Measurements from ENCODE around the gene MEIS2.

The MEIS2 gene

DNA sequence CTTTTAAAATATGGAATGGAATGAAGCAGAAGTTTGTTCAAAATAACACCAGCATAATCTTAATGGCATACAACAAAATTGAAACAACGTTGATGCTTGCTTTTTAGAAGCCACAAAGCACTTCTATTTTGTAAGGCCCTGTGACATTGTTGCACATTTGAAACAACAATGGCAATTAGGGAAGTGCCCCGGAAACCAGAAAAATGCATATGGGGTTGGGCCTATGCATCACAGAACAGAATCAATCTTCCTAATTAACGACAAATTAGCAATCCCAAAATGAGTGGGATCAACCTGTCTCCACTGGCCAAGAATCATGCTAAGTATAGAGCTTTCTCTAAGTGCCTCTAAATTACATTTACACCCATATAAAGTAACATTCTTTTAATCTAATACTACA, 168.9 kb downstream of the MEIS2 start:
- TF ChIP-seq, protein P1, sequence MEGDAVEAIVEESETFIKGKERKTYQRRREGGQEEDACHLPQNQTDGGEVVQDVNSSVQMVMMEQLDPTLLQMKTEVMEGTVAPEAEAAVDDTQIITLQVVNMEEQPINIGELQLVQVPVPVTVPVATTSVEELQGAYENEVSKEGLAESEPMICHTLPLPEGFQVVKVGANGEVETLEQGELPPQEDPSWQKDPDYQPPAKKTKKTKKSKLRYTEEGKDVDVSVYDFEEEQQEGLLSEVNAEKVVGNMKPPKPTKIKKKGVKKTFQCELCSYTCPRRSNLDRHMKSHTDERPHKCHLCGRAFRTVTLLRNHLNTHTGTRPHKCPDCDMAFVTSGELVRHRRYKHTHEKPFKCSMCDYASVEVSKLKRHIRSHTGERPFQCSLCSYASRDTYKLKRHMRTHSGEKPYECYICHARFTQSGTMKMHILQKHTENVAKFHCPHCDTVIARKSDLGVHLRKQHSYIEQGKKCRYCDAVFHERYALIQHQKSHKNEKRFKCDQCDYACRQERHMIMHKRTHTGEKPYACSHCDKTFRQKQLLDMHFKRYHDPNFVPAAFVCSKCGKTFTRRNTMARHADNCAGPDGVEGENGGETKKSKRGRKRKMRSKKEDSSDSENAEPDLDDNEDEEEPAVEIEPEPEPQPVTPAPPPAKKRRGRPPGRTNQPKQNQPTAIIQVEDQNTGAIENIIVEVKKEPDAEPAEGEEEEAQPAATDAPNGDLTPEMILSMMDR (conservative IDR thresholded peaks at IDR 0.05; ENCODE audit: low read length): no peak
- no peak overlapping the region for H3K4me3 ChIP-seq (ENCODE audit: low read length)
- no peak for DNase-seq (ENCODE audit: low read depth)

DNA sequence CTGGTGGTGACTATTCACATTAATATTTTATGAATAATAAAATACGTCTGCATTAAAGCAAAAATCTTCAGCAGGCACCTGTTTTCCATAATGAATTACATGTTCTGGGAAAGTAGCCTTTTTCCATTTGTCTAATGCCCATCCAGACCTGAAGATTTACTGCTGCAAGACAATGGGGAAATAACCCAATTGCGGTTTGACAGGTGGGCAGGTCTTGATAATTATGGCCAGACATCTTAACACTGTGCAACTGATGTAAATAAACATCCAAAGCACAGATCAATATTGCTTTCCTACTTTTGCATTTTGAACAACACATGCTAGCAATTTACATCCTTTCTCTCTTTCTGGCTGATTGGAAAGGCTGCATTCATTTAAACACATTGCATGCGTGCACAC, 173.9 kb downstream of the MEIS2 start:
- TF ChIP-seq, protein P1 (conservative IDR thresholded peaks at IDR 0.05; ENCODE audit: low read length): no peak
- no peak overlapping the region for H3K4me3 ChIP-seq (ENCODE audit: low read length)
- no peak for DNase-seq (ENCODE audit: low read depth)

DNA sequence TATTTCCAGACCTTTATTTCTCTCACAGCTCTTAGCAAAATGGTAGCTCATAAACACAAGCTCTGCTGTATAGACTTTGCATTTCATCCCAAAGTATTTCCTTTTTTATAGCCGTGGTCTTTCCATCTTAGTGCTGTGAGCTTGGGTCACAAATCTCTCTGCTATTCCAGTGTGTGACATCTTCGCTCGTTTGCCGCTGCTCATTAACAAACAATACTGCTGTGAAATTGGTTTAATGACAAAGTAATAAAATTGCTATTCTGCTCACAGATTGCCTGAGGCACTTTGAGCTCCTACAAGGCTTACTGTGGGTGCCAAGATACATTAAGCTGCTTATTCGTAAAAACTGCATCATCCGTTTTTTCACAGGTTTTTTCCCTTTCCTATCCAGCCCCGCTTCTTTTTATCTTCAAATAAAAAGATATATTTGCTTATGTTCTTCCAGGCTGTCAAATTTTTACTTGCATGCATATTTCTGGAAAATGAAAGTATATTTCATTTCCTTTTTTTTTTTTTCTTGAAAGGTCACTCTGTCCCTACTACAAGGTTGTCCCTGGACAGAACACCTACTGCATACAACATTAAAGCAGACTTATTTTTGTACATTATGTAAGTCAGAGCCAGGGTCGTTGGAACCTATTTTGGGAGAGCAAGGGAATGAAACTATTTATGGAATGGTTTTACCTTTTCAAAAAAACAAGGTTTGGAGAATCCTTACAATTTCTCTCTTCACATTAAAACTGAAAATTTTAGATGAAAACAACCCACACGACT, 174.5 kb downstream of the MEIS2 start:
- TF ChIP-seq, protein P1 (conservative IDR thresholded peaks at IDR 0.05; ENCODE audit: low read length): no peak
- no peak overlapping the region for H3K4me3 ChIP-seq (ENCODE audit: low read length)
- DNase-seq (ENCODE audit: low read depth): no peak

DNA sequence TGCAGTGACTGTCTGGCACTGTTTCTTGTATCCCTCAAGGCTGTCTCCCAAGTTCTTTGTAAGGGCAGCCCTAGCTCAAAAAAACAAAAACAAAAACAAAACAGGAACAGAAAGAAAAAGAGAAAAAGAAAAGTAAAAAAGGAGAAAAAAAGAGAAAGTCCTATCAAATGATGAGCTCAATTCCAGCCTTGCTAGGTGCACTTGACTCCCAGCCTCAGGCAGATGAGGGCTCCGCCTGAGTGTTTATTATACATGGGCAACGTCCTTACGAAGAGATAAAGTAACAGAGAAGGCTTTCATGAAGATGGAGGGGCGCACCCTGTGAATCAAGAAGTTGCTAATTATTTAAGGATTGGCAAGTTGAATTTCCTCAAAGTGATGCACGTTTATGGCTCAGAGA, 175.3 kb downstream of the MEIS2 start:
- H3K4me3 ChIP-seq (ENCODE audit: low read length): no peak overlapping the region
- TF ChIP-seq, protein P1 (conservative IDR thresholded peaks at IDR 0.05; ENCODE audit: low read length): no peak
- DNase-seq (ENCODE audit: low read depth): no peak

DNA sequence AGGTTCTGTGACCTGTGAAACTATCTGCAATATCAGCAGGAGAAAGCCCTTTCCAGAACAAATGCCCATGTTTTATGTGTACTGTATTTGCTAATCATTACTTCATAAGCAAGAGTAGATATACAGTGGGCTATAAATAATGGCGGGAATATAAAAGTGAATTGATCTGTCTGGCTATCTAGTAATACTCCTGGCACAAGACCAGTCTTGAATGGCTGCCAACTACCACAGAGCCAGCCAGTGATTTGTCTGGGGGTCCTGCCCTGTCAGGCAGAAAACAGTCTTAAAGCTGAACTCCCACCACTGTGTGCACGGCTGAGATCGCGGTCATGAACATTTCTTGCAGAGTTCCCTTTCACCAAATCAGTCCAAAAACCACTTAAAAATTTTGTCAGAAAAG, 176.3 kb downstream of the MEIS2 start:
- TF ChIP-seq, protein P1 (conservative IDR thresholded peaks at IDR 0.05; ENCODE audit: low read length): no peak
- DNase-seq (ENCODE audit: low read depth): no peak
- no peak overlapping the region for H3K4me3 ChIP-seq (ENCODE audit: low read length)

DNA sequence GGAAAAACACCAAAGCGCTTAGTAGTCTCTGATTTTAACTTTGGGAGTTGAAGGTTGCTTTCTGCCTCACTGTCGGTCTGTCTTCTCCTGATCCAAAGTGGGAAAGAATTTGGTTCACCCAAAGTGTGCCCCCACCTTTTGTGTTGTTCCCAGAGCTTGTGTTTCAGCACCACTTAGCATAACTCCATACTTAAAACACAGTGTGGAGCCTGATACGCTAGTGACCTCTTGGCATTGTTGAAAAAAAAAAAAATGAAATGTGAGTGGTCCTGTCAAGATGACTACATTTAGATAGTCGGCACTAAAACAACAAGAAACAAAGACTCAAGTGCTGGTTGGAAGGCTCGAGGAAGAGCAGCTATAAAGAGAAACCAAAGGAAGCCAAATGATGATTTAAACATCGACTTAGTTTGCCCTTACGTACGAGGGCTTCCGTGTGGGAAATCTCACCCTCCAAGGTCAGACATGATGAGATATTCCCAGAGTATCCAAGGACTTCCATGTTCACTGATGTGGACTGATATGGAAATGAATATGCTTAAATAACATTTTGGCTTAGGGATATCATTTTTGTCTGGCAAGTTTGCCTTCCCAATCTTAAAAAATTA, 178.8 kb downstream of the MEIS2 start:
- no peak overlapping the region for H3K4me3 ChIP-seq (ENCODE audit: low read length)
- no peak for DNase-seq (ENCODE audit: low read depth)
- TF ChIP-seq, protein P1 (conservative IDR thresholded peaks at IDR 0.05; ENCODE audit: low read length): no peak
